ENCODE measurements around the gene CD86. TPM values are rescaled to one million over a fixed set of nuclear protein-coding genes. Genes with fewer than 3 reads are reported as not detected.

Gene CD86
- total and polyA plus RNA-seq, 2 of the 8 experiments (the other 6 are each of a cell fraction or from before 2014, with no cell fraction given): 0.12 to 0.30 TPM

GRCh38 chr3:122084799-122085198 is 29.6 kb downstream of the CD86 start:
- no peak for FAIRE-seq
- no peaks in the 10 kb centered on the region for H3K36me3 ChIP-seq (ENCODE audit: control insufficient read depth in 2 of 4, insufficient read depth in 4 of 4, low read length in 3 of 4)

More at GRCh38 chr3:122084799-122085198, 29.6 kb downstream of the CD86 start:
- no peaks in the 10 kb centered on the region for H3K4me1 ChIP-seq (replicated peaks in 1 of 4; ENCODE audit: control insufficient read depth in 3 of 4, insufficient read depth in 4 of 4, low read length in 3 of 4)
- H3K79me1 ChIP-seq (ENCODE audit: low read depth, low read length): no peaks in the 10 kb centered on the region
- H3K9ac ChIP-seq (replicated peaks in 1 of 4; ENCODE audit: extremely low read depth in 1 of 4, low read depth in 3 of 4, low read length in 3 of 4): no peak overlapping the region
- DNase-seq (ENCODE audit: low read depth in 1 of 2, low spot score in 2 of 2): no peak
- H3K56ac ChIP-seq (replicated peaks; ENCODE audit: insufficient read length, low read depth, low read length): no peak overlapping the region
- no peak overlapping the region for H2AK5ac ChIP-seq (ENCODE audit: low read depth, low read length)
- no peak overlapping the region for H2AFZ ChIP-seq (ENCODE audit: low read length)
- H3K4me3 ChIP-seq (ENCODE audit: extremely low read depth in 1 of 4, insufficient read depth in 2 of 4, low read depth in 3 of 4, low read length in 4 of 4): no peak overlapping the region
- ChIA-PET POLR2A (ENCODE audit: partially characterized antibody) (no interaction called here), CTCF (ENCODE audit: partially characterized antibody) (interaction anchor here (1.0 to 2.0 kb wide), 2 partner anchors 17 to 89 kb away, joined by 3 to 6 read pairs; no protein-coding TSS in a partner anchor)
- H3K27me3 ChIP-seq (replicated peaks in 1 of 4; ENCODE audit: control insufficient read depth in 3 of 4, extremely low read depth in 1 of 4, insufficient read depth in 3 of 4, low read length in 3 of 4): no peaks in the 10 kb centered on the region
- no peaks in the 10 kb centered on the region for H3K79me2 ChIP-seq (ENCODE audit: control insufficient read depth in 1 of 2, insufficient read depth in 2 of 2, low read length in 2 of 2)
- no peak overlapping the region for H4K5ac ChIP-seq (ENCODE audit: insufficient read length, low read depth, low read length)
- H2BK120ac ChIP-seq (replicated peaks; ENCODE audit: low read depth, low read length): no peak overlapping the region
- no peak overlapping the region for H2BK15ac ChIP-seq (ENCODE audit: low read length)
- no peak overlapping the region for H2BK20ac ChIP-seq (ENCODE audit: low read length)
- H3K27ac ChIP-seq (ENCODE audit: low read depth, low read length): no peak overlapping the region
- H3K9me3 ChIP-seq (ENCODE audit: insufficient read depth in 2 of 2, low read depth in 1 of 2, low read length in 1 of 2): no peaks in the 10 kb centered on the region
- H3K4me2 ChIP-seq (ENCODE audit: insufficient read depth in 1 of 2, low read depth in 2 of 2, low read length in 2 of 2): no peak overlapping the region
- H3K23ac ChIP-seq (ENCODE audit: insufficient read length): no peak overlapping the region
- H3K4ac ChIP-seq (replicated peaks; ENCODE audit: insufficient read length, low read depth, low read length): no peak overlapping the region
- no peak overlapping the region for H4K8ac ChIP-seq (ENCODE audit: extremely low read depth, insufficient read depth, low read length)
- 86% methylated on average over 2 of the region's 2 CpGs; no CpG with 5 or more reads in 1 of the 2 experiments for WGBS, 2 experiments (ENCODE audit: extremely low coverage in 1 of 2, insufficient coverage in 1 of 2, insufficient read length in 1 of 2, insufficient replicate concordance in 2 of 2, low coverage in 1 of 2, low lambda C conversion rate in 2 of 2, missing lambda C conversion rate in 1 of 2)
- H4K91ac ChIP-seq (replicated peaks; ENCODE audit: insufficient read length, low read length): no peak overlapping the region
- no peak overlapping the region for H2BK5ac ChIP-seq (ENCODE audit: low read depth, low read length)
- H3K18ac ChIP-seq (ENCODE audit: extremely low read depth, low read length): no peak overlapping the region
- H2BK12ac ChIP-seq (ENCODE audit: low read depth, low read length): no peak overlapping the region
- no peak overlapping the region for H3K14ac ChIP-seq (ENCODE audit: insufficient read length)
- H3K23me2 ChIP-seq (ENCODE audit: low read depth, low read length): no peaks in the 10 kb centered on the region
- TF ChIP-seq JUND (IDR thresholded peaks at IDR 0.05; ENCODE audit: low read length) (no peak), TEAD4 (IDR thresholded peaks at IDR 0.05; ENCODE audit: low read depth, low read length) (no peak), SIX5 (IDR thresholded peaks at IDR 0.05; ENCODE audit: low read depth, low read length) (no peak), SP4 (IDR thresholded peaks at IDR 0.05; ENCODE audit: low read length) (no peak), EZH2 (IDR thresholded peaks at IDR 0.05; ENCODE audit: low read depth, low read length, severe bottlenecking) (no peak), FOSL1 (IDR thresholded peaks at IDR 0.05; ENCODE audit: insufficient read depth, low read depth, low read length) (no peak), SUZ12 (IDR thresholded peaks at IDR 0.05; ENCODE audit: low read length) (no peak), YY1 (IDR thresholded peaks at IDR 0.05; ENCODE audit: low read depth, low read length) (no peak), KDM4A (IDR thresholded peaks at IDR 0.05; ENCODE audit: low read depth, low read length, severe bottlenecking) (no peak)
- TF ChIP-seq, protein P1, sequence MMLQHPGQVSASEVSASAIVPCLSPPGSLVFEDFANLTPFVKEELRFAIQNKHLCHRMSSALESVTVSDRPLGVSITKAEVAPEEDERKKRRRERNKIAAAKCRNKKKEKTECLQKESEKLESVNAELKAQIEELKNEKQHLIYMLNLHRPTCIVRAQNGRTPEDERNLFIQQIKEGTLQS (IDR thresholded peaks at IDR 0.05; ENCODE audit: insufficient read depth, low read depth, low read length): no peak
- H4K20me1 ChIP-seq (replicated peaks in 1 of 2; ENCODE audit: control insufficient read depth in 1 of 2, insufficient read depth in 2 of 2, low read length in 2 of 2): no peaks in the 10 kb centered on the region
